Ramos (cell line): ENCODE results near the gene TH.

Experiments
- in situ Hi-C: fragments of 300-500 bp; cut with MboI; formaldehyde crosslinking; loops from one replicate; pipeline ENCODE4 v1.14.3; 2022; ENCODE audit warnings: low sequenced_read_pairs; ENCODE audit not compliant: unreplicated experiment

TH gene

DNA sequence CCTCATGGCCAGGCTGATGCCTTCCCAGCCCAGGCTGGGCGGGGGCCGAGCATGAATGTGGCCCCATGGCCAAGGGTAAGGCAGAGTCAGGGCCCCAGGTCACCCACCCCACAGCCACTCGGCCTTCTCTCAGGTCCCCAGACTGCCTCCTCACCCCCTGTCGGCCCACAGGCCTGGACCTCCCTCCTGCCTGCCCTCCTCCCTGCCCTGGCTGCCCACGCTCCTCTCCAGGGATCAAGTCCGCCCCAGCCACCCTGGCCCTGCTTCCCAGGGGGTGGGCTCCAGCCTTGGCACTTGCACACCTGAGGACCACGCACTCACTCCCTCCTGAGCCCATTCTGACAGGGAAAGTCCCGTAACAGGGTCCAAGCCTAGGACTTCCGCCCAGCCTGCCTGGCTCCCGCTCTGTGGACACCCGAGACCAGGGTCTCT, 37.8 kb upstream of the TH start:
- in situ Hi-C loops, result no loop called here

DNA sequence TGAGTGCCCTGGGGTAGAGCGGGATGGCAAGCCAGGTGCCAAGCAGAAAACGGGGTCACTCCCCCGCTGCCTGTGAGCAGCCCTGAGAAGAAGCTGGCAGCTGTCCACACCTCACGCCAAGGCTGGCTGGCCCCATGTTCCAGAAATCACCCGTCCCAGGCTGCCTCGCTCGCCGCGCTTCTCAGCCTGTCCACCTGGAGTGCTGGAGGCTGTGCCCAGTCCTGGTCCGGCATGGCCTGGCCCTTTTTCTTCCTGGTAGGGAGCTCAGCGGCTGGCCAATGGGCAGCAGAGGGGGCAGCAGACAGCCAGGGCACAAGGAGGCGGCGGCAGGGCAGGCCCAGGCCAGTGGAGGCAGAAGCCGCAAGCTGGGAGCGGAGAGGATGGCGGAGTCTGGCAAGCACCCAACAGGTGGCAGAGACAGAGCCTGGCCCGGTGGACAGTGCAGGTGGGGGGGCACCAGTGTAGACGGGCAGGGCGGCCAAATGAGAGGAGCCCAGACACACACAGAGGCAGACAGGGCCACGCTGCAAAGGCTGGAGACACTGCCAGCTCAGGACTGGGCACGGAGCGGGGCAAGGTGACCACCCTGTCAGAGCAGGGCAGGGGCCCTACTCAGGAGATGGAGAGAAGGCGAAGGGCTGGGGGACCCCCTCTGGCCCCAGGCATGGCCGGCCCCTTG, 37.2 kb upstream of the TH start:
- in situ Hi-C loops, result no loop called here

DNA sequence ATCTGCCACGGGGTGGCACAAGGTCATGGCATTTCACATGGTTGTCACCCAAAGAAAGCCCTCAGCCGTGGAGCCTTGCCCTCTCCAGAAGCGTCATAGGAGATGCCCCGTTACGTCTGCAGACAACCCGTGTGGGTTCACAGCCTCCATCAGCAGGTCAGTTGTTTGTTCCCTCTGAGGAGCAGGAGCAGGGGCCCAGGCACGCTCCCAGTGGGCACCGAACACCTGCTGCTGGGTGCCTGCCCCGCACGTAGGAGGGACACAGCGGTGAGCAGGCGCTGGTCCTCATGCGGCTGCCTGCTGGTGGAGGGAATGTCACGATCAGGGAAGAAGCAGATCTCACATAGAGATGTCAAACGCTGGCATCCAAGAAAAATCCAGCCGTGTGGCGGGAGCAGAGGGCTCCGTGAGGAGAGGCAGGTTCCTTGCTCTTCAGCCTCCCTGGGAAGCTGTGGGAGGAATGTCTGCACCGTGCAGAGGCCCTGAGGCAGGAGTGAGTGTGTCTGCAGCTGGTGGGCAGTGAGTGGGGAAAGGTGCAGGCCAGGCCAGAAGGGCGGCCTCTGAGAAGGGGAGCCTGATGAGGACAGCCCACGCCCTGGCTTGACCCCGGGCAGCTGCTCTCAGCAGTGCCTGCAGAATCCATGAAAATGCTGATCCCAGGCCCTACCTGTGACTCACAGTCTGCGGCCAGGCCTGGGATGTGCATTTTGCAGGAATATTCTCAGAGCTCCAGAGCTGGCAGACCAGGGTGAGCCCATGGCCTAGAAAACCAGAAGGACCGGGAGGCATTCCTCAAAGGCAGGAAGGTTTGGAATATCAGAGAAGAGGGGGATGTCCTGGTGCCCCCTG, 36.4 kb upstream of the TH start:
- in situ Hi-C loops, result no loop called here

DNA sequence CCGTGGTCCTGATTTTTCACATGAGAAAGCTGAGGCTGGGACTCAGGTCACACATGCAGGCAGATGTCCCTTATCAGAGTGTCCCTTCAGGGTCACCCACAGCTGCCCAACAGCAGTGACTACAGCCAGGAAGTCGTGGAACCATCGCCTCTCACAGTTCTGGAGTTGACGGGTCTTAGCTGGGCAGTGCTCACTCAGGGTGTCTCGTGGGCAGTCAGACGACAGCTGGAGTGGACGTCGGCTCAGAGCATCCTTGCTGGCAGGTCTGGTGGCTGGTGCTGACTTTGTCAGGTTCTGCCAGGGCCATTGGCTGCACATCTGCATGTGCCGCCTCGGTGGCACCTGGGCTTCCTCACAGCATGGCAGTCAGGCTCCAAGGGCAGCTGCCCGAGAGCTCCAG, 35.6 kb upstream of the TH start:
- in situ Hi-C loops, result no loop called here

DNA sequence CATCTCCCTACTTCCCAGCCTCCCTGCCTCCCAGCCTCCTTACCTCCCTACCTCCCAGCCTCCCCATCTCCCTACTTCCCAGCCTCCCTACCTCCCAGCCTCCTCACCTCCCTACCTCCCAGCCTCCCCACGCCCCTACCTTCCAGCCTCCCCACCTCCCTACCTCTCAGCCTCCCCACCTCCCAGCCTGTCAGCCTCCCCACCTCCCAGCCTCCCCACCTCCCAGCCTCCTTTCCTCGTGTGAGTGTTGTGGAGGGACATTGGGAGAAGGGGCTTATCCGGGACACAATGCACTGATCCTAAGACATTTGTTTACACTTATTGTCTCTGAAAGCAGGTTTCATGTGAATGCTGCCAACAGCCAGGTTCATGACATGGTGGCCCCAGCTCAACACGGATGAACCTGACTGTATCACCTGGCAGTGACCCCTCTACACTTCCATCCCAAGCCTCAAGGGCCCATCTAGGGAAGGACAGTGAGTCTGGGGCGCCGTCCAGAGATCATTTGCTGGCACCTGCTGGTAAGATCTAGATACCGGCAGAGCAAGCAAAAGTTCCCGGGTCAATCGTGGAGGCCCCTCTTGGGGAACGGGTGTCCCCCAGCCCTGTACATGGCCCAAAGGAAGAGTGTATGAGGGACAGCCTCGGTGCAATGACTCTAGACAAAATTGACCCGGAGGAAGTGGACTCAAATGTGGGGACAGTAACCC, 34.5 kb upstream of the TH start:
- in situ Hi-C loops, result no loop called here

DNA sequence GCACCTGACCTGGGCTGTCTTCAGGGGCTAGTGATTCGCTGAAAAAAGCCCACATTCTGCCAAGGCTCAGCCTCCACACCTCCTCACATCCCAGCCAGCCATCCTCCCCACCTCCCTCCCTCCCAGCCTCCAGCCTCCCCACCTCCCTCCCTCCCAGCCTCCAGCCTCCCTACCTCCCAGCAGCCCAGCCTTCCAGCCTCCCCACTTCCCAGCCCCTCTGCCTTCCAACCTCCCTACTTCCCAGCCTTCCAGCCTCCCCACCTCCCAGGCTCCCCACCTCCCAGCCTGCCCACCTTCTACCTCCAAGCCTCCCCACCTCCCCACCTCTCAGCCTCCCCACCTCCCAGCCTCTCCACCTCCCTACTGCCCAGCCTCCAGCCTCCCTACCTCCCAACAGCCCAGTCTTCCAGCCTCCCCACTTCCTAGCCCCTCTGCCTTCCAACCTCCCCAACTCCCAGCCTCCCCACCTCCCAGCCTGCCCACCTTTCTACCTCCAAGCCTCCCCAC, 33.7 kb upstream of the TH start:
- in situ Hi-C loops, result no loop called here

DNA sequence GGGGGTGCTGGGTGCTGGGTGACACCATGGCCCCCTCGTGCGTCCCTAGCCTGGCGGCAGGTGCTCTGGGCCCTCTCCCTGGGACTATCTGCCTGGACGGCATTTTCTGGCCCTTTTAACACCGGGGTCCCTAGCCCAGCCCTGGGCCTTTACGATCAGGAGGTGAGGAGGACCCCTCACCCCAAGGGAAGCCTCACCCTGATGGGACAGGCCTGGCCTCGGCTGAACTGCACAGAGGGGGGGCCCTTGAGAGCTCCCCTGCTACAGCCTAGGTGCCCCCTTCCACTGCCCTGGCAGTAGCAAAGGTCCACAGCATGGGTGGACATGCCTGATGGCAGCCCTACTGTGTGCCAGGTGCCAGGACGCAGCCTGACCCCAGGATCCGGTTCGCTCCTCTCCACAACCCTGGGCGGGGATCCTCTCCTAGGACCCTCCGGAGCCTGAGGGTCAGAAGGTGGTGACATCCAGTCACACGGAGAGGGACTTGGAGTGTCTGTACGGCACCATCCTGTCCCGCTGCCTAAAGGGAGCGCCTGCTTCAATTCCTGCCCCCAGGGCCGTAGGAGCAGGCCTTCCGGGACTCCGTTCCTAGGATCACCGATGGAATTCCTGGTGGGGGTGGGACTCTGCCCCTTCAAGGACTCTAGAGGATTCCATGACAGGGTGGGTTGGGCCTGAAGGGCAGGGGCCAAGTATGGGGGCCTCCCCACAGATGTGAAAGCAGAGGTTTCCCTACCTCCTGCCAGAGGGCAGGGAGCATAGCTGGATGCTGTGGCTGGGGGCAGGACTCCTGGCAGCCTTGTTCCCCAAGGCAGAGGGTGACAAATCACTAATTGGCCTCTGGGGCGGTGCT, 33.0 kb upstream of the TH start:
- in situ Hi-C loops, result no loop called here

DNA sequence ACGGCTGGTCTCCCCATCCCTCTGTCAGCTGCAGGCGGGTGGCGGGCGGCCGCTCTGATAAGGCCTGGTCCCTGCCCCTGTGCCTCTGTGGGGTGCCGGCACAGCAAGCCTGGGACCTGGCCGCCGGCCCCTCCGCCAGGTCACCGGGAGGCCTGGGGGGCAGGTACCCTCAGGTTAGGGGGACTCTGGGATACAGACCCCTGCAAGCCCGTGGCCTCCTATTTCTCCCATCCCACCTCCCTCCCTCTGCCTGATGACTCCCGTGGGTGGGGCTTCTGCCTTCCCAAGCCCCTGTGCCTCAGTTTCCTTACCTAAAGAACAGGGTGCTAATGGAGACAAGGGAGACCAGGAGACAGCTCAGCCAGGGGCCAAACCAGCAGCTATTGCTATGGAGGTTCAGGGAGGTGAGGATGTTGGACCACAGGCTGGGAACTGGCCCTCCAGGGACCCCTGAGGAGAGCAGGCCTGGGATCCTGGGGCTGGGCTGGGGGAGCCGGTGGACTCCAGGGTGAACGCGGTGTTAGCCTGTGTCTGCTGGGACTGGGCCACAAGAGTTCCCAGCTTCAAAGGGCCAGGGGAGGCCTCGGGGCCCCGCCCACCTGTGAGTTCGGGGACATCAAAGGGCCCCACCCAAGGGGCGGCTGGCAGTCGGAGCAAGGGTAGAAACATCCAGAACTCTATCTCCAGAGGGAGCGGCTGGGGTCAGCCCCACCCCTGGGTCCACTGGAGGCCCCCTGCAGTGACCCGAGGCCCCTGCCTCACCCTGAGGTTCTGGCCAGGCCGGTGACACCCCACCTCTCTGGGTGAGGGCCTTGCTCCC, 32.0 kb upstream of the TH start:
- in situ Hi-C loops, result no loop called here

DNA sequence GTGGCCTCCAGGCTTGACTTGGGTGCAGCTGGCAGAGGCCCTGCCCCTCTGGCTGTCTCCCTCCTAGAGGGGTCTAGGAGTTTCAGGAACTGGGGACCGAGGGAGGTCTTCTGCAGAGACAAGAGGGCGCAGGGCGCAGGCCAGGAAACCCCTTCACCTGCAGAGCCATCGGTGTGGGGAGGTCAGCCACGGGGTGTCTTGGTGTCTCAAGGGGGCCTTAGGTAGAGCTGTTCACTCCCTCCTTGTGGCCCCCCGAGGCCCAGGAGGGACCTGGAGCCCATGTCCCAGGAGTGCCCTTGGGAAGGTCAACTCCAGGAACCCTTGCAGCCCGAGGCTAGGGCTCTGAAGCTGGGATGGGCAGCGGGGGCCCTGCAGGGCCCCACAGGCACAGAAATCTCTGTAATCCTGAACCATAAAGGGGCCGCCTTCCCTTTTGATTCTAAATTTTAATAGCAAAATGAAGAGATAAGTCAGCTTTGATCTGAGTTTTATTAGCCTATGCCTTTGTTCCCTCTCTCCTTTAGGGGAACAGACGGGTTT, 31.4 kb upstream of the TH start:
- in situ Hi-C loops, result no loop called here

DNA sequence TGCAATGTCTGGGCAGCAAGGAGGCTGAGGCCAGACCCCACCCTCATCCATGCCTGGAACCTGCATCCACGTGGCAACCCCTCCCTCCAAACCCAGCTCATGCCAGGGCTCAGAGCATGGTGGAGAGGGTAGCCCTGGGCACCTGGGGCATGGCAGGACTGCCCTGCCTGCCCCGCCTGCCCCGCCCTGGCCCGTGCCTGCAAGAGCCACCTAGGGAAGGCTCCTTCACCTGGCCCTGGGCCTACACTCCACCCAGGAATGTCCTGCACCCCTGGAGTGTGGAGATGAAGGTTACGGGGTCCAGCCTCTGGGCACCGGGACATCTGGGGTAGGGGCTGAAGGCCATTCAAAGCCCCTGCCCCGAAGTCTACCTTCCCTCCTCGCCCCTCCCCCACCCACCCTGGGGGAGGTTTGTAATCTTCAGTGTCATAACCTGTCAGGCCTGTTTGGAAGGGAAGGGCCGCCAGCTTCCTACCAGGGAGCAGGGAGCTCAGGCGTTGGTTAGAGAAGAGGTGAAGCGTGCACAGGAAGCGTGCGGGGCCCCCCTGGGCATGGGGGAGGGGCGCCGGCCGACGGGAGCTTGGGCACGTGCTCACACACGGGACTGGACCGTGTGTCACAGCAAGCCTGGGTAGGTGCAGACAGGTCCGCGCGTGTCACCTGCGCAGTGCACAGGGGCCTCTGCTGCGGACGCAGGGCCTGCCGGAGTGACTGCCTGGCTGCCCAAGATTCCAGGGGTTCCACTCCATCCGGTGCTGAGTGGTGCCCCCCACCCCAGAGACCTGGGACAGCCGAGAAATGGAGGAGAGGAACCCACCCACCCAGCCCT, 30.7 kb upstream of the TH start:
- in situ Hi-C loops, result no loop called here

DNA sequence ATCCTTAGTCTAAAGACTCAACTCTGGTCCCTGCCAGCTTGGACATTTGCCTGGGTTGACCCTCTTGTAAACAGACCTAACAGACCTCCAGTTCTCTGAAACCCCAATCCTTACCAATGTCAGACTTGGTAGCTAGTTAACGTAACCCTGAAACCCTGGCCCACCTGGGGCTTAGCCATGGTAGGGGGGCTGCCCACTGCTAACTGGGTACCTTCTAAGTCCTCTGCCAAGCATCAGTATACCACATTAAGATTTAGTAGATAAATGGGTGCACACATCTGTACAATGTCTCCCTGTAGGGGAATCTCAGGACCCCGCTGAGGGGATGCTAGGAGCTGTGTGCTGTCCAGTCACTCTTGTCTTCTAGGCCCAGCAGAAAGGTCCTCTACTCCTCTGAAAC, 29.9 kb upstream of the TH start:
- in situ Hi-C loops, result no loop called here

DNA sequence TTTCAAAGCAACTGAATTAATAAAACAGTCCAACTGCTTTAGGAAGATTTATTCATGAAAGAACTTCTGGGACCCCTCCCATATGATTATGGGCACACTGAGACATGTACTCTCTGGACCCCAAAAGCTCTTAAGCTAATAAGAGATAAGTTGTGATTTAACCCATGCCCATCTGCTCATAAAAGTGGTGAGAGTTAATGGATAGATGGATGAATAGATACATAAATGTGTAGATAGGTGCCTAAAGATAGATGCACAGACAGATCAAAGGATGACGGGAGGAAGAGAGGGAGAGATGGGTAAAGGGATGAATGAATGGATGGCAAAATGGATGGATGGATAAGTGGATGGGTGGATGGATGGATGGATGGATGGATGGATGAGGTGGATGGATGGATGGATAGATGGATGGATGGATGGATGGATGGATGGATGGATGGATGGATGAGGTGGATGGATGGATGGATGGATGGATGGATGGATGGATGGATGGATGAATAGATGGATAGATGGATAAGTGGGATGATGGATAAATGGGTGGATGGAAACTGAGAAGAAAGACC, 29.4 kb upstream of the TH start:
- in situ Hi-C loops, result no loop called here

DNA sequence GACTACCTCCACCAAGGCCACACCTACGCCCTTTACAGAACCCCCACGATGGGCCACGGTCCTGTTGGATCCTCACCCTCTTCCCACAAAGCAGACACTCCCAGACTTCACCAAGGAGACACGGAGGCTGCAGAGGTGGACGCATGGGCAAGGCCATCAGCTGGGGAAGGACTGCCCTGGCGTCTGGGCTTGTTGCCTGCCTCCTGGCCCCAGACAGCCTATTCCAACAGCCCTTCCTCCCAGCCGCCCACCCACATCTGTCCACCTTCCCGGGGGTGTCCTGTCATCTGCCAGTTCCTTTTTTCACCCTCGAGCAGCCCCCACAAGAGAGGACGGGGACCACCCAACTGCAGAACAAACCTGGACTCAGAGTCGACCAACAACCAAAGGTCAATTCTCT, 28.9 kb upstream of the TH start:
- in situ Hi-C loops, result no loop called here

DNA sequence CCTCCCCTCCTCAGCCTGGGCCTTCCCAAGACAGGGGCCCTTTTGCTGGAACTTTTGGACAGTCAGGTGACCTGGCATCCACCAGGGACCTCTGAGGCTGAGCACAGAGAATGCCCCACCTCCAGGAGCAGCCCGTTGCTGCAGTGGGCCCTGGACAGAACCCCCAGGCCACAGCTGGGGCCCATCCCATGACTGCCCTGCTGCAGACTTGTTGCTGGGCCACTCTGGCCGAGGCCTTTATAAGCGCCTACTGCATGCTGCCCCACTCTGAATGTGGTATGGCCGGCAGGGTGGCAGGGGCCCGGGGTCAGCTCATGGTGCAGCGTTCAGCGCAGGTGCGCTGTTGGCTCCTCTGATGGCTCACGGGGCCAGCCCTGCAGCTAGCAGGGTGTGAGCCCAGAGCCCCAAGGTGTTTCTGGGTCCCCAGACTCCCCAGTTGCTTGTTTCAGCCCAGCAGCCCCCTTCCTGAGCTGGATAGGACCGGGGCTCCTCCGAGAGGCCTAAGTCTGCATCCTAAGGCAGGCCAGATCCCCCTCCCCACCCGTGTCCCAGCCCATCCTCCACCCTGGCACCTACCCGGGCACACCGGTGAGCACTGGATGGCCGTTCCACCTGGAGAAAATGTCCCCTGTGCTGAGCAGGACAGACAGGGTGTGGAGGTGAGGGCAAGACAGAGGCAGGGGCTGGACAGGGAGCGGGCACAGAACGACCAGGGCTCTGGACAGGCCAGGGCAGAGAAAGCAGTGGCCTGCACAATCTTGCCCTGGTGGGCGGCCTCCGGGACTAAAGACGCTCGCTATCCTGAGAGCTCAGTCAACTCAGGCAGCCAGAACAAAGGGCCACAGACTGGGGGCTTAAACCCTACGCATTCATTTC, 28.1 kb upstream of the TH start:
- in situ Hi-C loops, result loop anchor here (5.0 to 10.0 kb wide), 2 partner anchors 218 to 335 kb away; no protein-coding TSS in a partner anchor

DNA sequence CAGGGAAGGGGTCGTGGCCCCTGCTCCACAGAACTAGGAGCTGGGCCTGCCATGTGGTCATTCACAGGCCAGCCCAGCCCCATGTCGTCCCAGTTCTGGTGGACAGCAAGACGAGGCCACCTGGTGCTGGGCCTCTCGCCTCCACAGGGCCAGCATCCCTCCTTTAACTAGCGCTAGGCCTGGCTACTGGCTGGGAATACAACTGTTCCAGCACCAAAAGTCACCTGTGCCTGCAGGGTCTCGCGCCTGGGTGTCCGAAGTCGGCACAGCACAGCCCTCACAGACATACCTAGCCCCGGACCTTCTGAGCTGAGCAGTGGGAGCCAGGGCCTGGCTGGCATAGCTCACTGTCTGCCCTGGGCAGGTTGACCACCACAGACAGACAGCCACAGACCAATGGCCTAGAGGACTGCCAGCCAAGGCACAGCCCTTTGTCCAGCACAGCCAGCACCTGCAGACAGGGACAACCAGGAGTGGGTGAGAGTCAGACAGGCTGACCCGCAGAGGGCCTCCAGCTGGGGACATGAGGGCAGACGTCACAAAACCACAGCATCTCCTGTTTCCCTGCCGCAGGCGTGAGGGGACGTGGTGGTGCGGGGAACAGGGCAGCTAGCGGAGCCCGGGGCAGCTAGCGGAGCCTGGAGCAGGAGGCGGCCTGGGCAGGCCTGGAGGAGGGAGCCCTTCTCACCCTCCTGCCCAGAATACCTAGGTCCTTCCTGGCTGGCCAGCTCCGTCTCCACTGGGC, 27.2 kb upstream of the TH start:
- in situ Hi-C loops, result loop anchor here (5.0 to 10.0 kb wide), 2 partner anchors 219 to 336 kb away; no protein-coding TSS in a partner anchor
